ENCODE measurements around the gene PDS5B. TPM values are rescaled to one million over a fixed set of nuclear protein-coding genes. Genes with fewer than 3 reads are reported as not detected.
"Not testable (repeated sequence)": the region's sequence is repeated elsewhere in the genome, so short reads cannot be mapped to it uniquely, and the experiment has no call there.

PDS5B gene
- total and polyA plus RNA-seq, 7 experiments from 2014 or later = 36.0 to 68.0 (median 44.2) TPM

DNA sequence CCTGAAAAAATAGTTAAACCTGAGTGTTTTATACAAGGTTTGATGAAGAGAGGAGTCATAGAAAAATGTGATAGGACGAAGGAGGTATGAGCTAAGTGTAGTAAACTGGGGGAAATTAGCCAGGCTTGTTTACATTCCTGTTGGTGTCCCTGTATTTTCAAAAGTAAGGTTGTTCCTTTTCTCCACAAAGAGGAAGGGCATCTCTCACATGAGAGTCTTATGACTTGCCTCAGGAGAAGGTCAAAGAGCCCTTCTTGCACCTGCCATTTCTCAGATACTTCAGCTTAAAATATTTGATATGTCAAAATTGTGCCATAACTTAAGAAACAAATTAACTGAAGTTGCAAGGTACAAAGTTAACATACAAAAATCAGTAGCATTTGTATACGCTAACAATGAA, 44.0 kb upstream of the PDS5B start:
- ChIA-PET CTCF (interaction anchor here (0.6 to 1.0 kb wide), 2 partner anchors 39 to 59 kb away, joined by 3 to 4 read pairs; no protein-coding TSS in a partner anchor), POLR2A (no interaction called here)
- H3K4me3 ChIP-seq (ENCODE audit: low read length) = no peak overlapping the region
- DNase-seq = no peak
- H3K27ac Mint-ChIP-seq = no peak overlapping the region
- no peak overlapping the region for H3K27ac ChIP-seq (ENCODE audit: low read depth, low read length)
- H3K9me3 Mint-ChIP-seq = no peaks in the 10 kb centered on the region
- peaks cover 5 to 10% of the 10 kb centered on the region in 2 donors for H3K4me1 ChIP-seq (ENCODE audit: control insufficient read depth in 2 of 2, insufficient read depth in 2 of 2, low read length in 2 of 2)
- peaks cover 8 to 23% (median 18%) of the 10 kb centered on the region in 7 donors for H3K4me1 Mint-ChIP-seq
- peaks cover 0 to 6% (median 3%) of the 10 kb centered on the region in 5 donors for H3K36me3 Mint-ChIP-seq
- peaks cover 0 to 23% (median 3%) of the 10 kb centered on the region in 5 donors for H3K27me3 Mint-ChIP-seq
- H3K27me3 ChIP-seq (ENCODE audit: control insufficient read depth in 2 of 2, insufficient read depth in 2 of 2, low read length in 2 of 2) = no peaks in the 10 kb centered on the region
- H3K36me3 ChIP-seq (ENCODE audit: control insufficient read depth in 2 of 3, insufficient read depth in 3 of 3, low read length in 3 of 3) = peaks cover 0 to 5% (median 0%) of the 10 kb centered on the region in 3 experiments
- intact Hi-C loops (cut with micrococcal nuclease) = no loop called here
- H3K9me3 ChIP-seq (ENCODE audit: control insufficient read depth in 2 of 3, low read length in 3 of 3) = no peaks in the 10 kb centered on the region
- no peak overlapping the region for H3K4me3 Mint-ChIP-seq
- ATAC-seq = no peak

DNA sequence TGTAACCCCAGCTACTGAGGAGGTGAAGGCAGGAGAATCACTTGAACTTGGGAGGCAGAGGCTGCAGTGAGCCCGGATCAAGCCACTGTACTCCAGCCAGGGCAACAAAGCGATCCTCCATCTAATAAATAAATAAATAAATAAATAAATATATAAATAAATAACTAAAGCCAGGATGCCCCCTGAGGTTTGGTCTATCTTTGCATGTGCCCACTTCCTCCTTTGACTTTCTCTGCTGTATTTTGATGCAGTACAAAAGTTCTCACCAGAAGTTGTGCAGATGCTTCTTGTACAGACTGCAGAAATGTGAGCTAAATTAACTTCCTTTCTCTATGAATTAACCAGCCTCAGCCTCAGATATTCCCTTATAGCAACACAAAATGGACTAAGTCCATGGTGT, 41.2 kb upstream of the PDS5B start:
- Mint-ChIP-seq H3K36me3 (peaks cover 0 to 3% (median 0%) of the 10 kb centered on the region in 5 donors), H3K4me3 (no peak overlapping the region), H3K4me1 (peaks cover 0 to 5% (median 0%) of the 10 kb centered on the region in 7 donors), H3K27me3 (peaks cover 0 to 28% (median 3%) of the 10 kb centered on the region in 5 donors), H3K27ac (peak overlapping the region in 1 of 9 donors; percentile 33), H3K9me3 (no peaks in the 10 kb centered on the region)
- DNase-seq = no peak
- Histone ChIP-seq H3K27me3 (ENCODE audit: control insufficient read depth in 2 of 2, insufficient read depth in 2 of 2, low read length in 2 of 2) (no peaks in the 10 kb centered on the region), H3K9me3 (ENCODE audit: control insufficient read depth in 2 of 3, low read length in 3 of 3) (no peaks in the 10 kb centered on the region), H3K27ac (ENCODE audit: low read depth, low read length) (no peak overlapping the region), H3K36me3 (ENCODE audit: control insufficient read depth in 2 of 3, insufficient read depth in 3 of 3, low read length in 3 of 3) (no peaks in the 10 kb centered on the region), H3K4me3 (ENCODE audit: low read length) (no peak overlapping the region), H3K4me1 (ENCODE audit: control insufficient read depth in 2 of 2, insufficient read depth in 2 of 2, low read length in 2 of 2) (no peaks in the 10 kb centered on the region)
- no peak for ATAC-seq
- intact Hi-C loops (cut with micrococcal nuclease) = no loop called here
- ChIA-PET POLR2A (no interaction called here), CTCF (interaction anchor here (0.6 to 0.8 kb wide), 2 partner anchors 107 to 1174 kb away, joined by 3 read pairs; no protein-coding TSS in a partner anchor)

DNA sequence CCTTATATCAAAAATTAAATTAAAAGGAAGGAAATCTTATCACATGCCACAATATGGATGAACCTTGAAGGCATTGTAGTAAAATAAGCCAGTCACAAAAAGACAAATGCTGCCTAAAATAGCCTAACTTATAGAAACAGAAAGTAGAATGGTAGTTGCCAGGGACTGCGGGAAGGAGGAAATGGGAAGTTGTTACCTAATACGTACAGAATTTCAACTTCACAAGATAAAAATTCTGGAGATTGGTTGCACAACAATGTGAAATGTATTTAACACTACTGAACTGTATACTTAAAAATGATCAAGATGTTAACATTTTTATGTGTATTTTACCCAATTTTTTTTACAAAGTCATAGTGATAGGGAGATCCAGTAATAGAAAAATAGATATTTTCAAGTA, 37.4 kb upstream of the PDS5B start:
- POLR2A ChIA-PET = interaction anchor here (1.0 kb wide), 1 partner anchor 10 kb away, joined by 4 read pairs; no protein-coding TSS in a partner anchor
- H3K27ac Mint-ChIP-seq = no peak overlapping the region
- H3K4me1 Mint-ChIP-seq = peaks cover 0 to 5% (median 0%) of the 10 kb centered on the region in 7 donors
- Histone ChIP-seq H3K36me3 (ENCODE audit: control insufficient read depth in 2 of 3, insufficient read depth in 3 of 3, low read length in 3 of 3) (no peaks in the 10 kb centered on the region), H3K27ac (ENCODE audit: low read depth, low read length) (no peak overlapping the region), H3K4me3 (ENCODE audit: low read length) (no peak overlapping the region), H3K4me1 (ENCODE audit: control insufficient read depth in 2 of 2, insufficient read depth in 2 of 2, low read length in 2 of 2) (no peaks in the 10 kb centered on the region), H3K9me3 (ENCODE audit: control insufficient read depth in 2 of 3, low read length in 3 of 3) (no peaks in the 10 kb centered on the region), H3K27me3 (ENCODE audit: control insufficient read depth in 2 of 2, insufficient read depth in 2 of 2, low read length in 2 of 2) (no peaks in the 10 kb centered on the region)
- H3K4me3 Mint-ChIP-seq = no peak overlapping the region
- intact Hi-C loops (cut with micrococcal nuclease) = no loop called here
- CTCF ChIA-PET = no interaction called here
- peaks cover 0 to 16% (median 4%) of the 10 kb centered on the region in 5 donors for H3K27me3 Mint-ChIP-seq
- H3K9me3 Mint-ChIP-seq = no peaks in the 10 kb centered on the region
- no peak for DNase-seq
- H3K36me3 Mint-ChIP-seq = no peaks in the 10 kb centered on the region
- no peak for ATAC-seq

DNA sequence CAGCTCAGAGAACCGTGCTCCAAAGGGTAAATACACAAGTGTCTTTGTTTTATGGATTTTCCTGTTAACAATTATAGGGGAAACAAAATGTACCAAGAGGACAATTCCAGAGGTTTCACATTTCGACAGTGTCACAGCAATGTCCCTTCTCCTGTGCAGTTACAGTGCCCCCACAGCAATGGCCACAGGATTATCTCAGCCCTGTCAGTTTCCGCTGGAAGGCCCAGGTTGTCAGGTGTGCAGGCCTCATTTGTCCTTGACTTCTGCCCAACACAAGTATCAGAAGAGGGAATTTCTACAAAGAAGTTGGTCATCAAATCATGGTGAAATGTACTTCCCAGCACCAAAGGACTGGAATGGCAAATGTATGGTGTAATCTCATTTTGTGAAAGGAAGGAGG, 36.5 kb upstream of the PDS5B start:
- POLR2A ChIA-PET = interaction anchor here (1.0 kb wide), 1 partner anchor 11 kb away, joined by 4 read pairs; no protein-coding TSS in a partner anchor
- H3K9me3 ChIP-seq (ENCODE audit: control insufficient read depth in 2 of 3, low read length in 3 of 3) = no peaks in the 10 kb centered on the region
- Mint-ChIP-seq H3K27ac (no peak overlapping the region), H3K4me1 (peaks cover 0 to 5% (median 0%) of the 10 kb centered on the region in 7 donors), H3K4me3 (no peak overlapping the region), H3K9me3 (no peaks in the 10 kb centered on the region), H3K27me3 (peaks cover 0 to 16% (median 4%) of the 10 kb centered on the region in 5 donors), H3K36me3 (no peaks in the 10 kb centered on the region)
- no peak for ATAC-seq
- no peak overlapping the region for H3K4me3 ChIP-seq (ENCODE audit: low read length)
- H3K27ac ChIP-seq (ENCODE audit: low read depth, low read length) = no peak overlapping the region
- no peak for DNase-seq
- H3K36me3 ChIP-seq (ENCODE audit: control insufficient read depth in 2 of 3, insufficient read depth in 3 of 3, low read length in 3 of 3) = no peaks in the 10 kb centered on the region
- no peaks in the 10 kb centered on the region for H3K4me1 ChIP-seq (ENCODE audit: control insufficient read depth in 2 of 2, insufficient read depth in 2 of 2, low read length in 2 of 2)
- no peaks in the 10 kb centered on the region for H3K27me3 ChIP-seq (ENCODE audit: control insufficient read depth in 2 of 2, insufficient read depth in 2 of 2, low read length in 2 of 2)
- intact Hi-C loops (cut with micrococcal nuclease) = no loop called here
- CTCF ChIA-PET = no interaction called here

DNA sequence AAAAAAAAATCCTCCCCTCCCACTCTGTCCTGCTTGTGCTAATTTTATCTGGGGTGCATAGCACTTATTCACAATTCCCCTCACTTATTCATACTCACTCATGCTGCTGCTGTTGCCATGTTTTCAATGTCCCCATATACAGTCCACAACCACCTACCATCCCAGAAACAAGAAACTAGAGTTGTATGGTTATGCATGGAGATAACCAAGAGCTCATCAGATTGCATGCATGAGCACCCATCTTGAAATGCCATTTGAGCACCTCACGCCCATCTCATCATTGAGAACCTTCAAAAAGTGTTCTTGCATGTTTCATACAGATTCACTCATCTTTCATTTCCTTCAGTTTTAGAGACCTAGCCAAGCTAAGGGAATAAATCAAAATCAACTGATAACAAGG, 32.5 kb upstream of the PDS5B start:
- Mint-ChIP-seq H3K4me3 (no peak overlapping the region), H3K4me1 (peaks cover 0 to 2% (median 0%) of the 10 kb centered on the region in 7 donors)
- CTCF ChIA-PET = no interaction called here

DNA sequence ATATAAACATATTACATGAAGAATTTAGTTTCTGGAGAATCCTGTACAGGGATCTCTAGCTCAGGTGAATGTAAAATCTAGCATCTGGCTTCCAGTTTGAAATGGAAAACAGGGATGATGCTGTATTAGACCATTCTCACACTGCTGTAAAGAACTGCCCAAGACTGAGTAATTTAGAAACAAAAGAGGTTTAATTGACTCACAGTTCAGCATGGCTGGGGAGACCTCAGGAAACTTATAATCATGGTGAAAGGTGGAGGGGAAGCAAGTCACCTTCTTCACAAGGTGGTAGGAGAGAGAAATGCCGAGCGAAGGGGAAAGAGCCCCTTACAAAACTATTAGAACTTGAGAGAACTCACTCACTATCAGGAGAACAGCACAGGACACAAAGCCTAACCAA, 30.6 kb upstream of the PDS5B start:
- no peaks in the 10 kb centered on the region for H3K27me3 ChIP-seq (ENCODE audit: control insufficient read depth in 2 of 2, insufficient read depth in 2 of 2, low read length in 2 of 2)
- ChIA-PET POLR2A (no interaction called here), CTCF (no interaction called here)
- intact Hi-C loops (cut with micrococcal nuclease) = no loop called here
- no peak for ATAC-seq
- H3K27me3 Mint-ChIP-seq = peaks cover 0 to 6% (median 5%) of the 10 kb centered on the region in 5 donors
- H3K9me3 Mint-ChIP-seq = peaks cover 0 to 6% (median 3%) of the 10 kb centered on the region in 11 donors
- H3K36me3 ChIP-seq (ENCODE audit: control insufficient read depth in 2 of 3, insufficient read depth in 3 of 3, low read length in 3 of 3) = no peaks in the 10 kb centered on the region
- H3K4me3 Mint-ChIP-seq = no peak overlapping the region
- no peak for DNase-seq
- no peaks in the 10 kb centered on the region for H3K4me1 ChIP-seq (ENCODE audit: control insufficient read depth in 2 of 2, insufficient read depth in 2 of 2, low read length in 2 of 2)
- no peak overlapping the region for H3K27ac ChIP-seq (ENCODE audit: low read depth, low read length)
- no peaks in the 10 kb centered on the region for H3K4me1 Mint-ChIP-seq
- no peak overlapping the region for H3K27ac Mint-ChIP-seq
- no peaks in the 10 kb centered on the region for H3K9me3 ChIP-seq (ENCODE audit: control insufficient read depth in 2 of 3, low read length in 3 of 3)
- no peak overlapping the region for H3K4me3 ChIP-seq (ENCODE audit: low read length)
- peaks cover 2 to 3% (median 3%) of the 10 kb centered on the region in 5 donors for H3K36me3 Mint-ChIP-seq

More for the DNA sequence above, 32.5 kb upstream of the PDS5B start:
- intact Hi-C loops (cut with micrococcal nuclease) = no loop called here
- peaks cover 0 to 5% (median 0%) of the 10 kb centered on the region in 11 donors for H3K9me3 Mint-ChIP-seq
- DNase-seq (no peak), ATAC-seq (no peak)
- POLR2A ChIA-PET = no interaction called here
- Histone ChIP-seq H3K27ac (ENCODE audit: low read depth, low read length) (no peak overlapping the region), H3K4me3 (ENCODE audit: low read length) (no peak overlapping the region), H3K36me3 (ENCODE audit: control insufficient read depth in 2 of 3, insufficient read depth in 3 of 3, low read length in 3 of 3) (no peaks in the 10 kb centered on the region), H3K9me3 (ENCODE audit: control insufficient read depth in 2 of 3, low read length in 3 of 3) (no peaks in the 10 kb centered on the region), H3K4me1 (ENCODE audit: control insufficient read depth in 2 of 2, insufficient read depth in 2 of 2, low read length in 2 of 2) (no peaks in the 10 kb centered on the region), H3K27me3 (ENCODE audit: control insufficient read depth in 2 of 2, insufficient read depth in 2 of 2, low read length in 2 of 2) (no peaks in the 10 kb centered on the region)
- no peak overlapping the region for H3K27ac Mint-ChIP-seq
- peaks cover 0 to 3% (median 0%) of the 10 kb centered on the region in 5 donors for H3K36me3 Mint-ChIP-seq
- H3K27me3 Mint-ChIP-seq = peaks cover 0 to 9% (median 4%) of the 10 kb centered on the region in 5 donors

DNA sequence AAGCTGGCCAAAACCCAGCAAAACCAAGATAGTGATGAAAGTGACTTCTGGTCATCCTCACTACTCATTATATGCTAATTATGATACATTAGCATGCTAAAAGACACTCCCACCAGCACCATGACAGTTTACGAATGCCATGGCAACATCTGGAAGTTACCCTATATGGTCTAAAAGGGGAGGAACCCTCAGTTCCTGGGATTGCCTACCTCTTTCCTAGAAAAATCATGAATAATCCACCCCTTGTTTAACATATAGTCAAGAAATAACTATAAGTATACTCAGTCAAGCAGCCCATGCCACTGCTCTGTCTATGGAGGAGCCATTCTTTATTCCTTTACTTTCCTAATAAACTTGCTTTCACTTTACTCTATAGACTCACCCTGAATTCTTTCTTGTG, 25.4 kb upstream of the PDS5B start:
- POLR2A ChIA-PET; H3K9me3 ChIP-seq (ENCODE audit: control insufficient read depth in 2 of 3, low read length in 3 of 3); H3K4me3 ChIP-seq (ENCODE audit: low read length); DNase-seq; H3K4me1 Mint-ChIP-seq; H3K36me3 ChIP-seq (ENCODE audit: control insufficient read depth in 2 of 3, insufficient read depth in 3 of 3, low read length in 3 of 3); H3K4me1 ChIP-seq (ENCODE audit: control insufficient read depth in 2 of 2, insufficient read depth in 2 of 2, low read length in 2 of 2); H3K27me3 Mint-ChIP-seq; CTCF ChIA-PET; H3K27ac Mint-ChIP-seq; H3K27ac ChIP-seq (ENCODE audit: low read depth, low read length); ATAC-seq; H3K4me3 Mint-ChIP-seq; intact Hi-C loops (cut with micrococcal nuclease); H3K27me3 ChIP-seq (ENCODE audit: control insufficient read depth in 2 of 2, insufficient read depth in 2 of 2, low read length in 2 of 2): not testable (repeated sequence)
- Mint-ChIP-seq H3K9me3 (peaks cover 3 to 29% (median 14%) of the 10 kb centered on the region in 11 donors), H3K36me3 (peaks cover 0 to 11% (median 4%) of the 10 kb centered on the region in 5 donors)
